IPS-20b (cell line): ENCODE measurements around the gene AFF3.

Source experiments
- H3K27ac ChIP-seq: one replicate; pipeline ENCODE4 v1.5.1; 2013; ENCODE audit warnings: low read length
- H3K27me3 ChIP-seq: 2 replicates; pipeline ENCODE4 v1.6.1; 2013; ENCODE audit warnings: mild to moderate bottlenecking, low read length, inconsistent platforms; ENCODE audit not compliant: insufficient read depth
- H3K36me3 ChIP-seq: 2 replicates; pipeline ENCODE4 v1.6.1; 2013; ENCODE audit warnings: low read depth, mild to moderate bottlenecking, inconsistent platforms, low read length, moderate library complexity; ENCODE audit not compliant: insufficient read depth
- H3K4me1 ChIP-seq: 2 replicates; pipeline ENCODE4 v1.6.1; 2013; ENCODE audit warnings: mild to moderate bottlenecking, control low read depth, inconsistent platforms, low read length, moderate library complexity; ENCODE audit not compliant: insufficient read depth
- H3K4me3 ChIP-seq: 2 replicates; pipeline ENCODE4 v1.5.1; 2013; ENCODE audit warnings: mild to moderate bottlenecking, low read length, inconsistent platforms
- H3K9ac ChIP-seq: 2 replicates; pipeline ENCODE4 v1.6.1; 2013; ENCODE audit warnings: low read depth, mild to moderate bottlenecking, inconsistent platforms, low read length, moderate library complexity
- H3K9me3 ChIP-seq: 2 replicates; pipeline ENCODE4 v1.6.1; 2013; ENCODE audit warnings: mild to moderate bottlenecking, low read depth, low read length, inconsistent platforms; ENCODE audit not compliant: insufficient read depth

The AFF3 gene

DNA sequence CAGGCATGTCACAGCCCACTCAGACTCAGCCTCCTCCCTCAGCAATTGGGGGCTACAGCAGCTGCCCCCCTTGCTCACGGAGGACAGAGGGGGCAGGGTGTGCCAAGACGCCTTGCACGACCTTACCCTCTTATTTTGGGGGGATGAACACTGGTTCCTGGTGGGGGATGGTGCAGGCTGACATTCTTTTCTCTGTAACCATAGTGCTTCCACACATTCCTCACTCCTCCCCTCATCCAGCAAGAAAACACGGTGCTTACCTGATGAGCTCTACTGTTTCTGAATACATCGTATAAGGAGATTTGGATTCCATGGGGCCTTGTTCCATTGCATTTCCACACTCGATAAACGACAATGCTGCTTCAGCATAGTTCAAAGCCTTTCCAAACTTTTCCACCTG is 577.2 kb downstream of the AFF3 start:
- Histone ChIP-seq H3K36me3 (no peaks in the 10 kb centered on the region), H3K27ac (no peak overlapping the region), H3K4me3 (no peak overlapping the region), H3K4me1 (peaks cover 9% of the 10 kb centered on the region; the same call in 1 of the 2 replicates), H3K9ac (no peak overlapping the region), H3K9me3 (no peaks in the 10 kb centered on the region), H3K27me3 (no peaks in the 10 kb centered on the region)

DNA sequence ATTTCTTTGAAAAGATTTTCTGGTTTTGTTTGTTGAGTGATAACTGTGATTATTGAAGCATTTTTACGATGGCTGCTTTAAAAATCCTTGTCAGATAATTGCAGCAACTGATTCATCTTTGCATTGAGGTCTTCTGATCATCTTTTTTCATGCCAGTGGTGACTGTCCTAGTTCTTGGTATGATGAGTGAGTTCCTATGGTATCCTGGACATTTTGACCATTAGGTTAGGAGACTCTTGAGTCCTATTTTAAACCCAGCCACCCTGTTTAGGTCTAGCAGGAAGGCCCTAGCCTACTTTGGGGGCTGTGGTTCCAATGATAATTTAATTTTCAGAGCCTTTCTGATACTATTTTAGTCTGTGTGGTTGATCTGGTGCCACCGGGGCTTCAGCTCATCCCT is 579.9 kb downstream of the AFF3 start:
- H3K9ac ChIP-seq: no peak overlapping the region

DNA sequence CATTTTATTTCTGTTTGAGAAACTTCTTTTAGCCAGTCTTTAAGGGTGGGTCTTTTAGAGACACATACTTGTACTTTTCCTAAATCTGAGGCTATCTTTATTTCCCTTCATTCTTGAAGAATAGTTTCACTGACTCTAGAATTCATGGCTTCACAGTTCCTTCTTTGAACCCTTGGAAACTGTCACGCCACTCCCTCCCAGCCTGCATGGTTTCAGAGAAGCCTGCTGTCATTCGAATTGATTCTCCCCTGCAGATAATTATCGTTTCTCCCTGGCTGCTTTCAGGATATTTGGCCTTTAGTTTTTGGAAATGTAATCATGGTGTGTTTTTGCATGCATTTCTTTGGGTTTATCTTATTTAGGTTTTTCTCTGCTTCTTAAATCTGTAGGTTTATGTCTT is 580.6 kb downstream of the AFF3 start:
- Histone ChIP-seq H3K4me1 (peaks cover 9% of the 10 kb centered on the region; the same call in 1 of the 2 replicates), H3K9ac (no peak overlapping the region), H3K36me3 (no peaks in the 10 kb centered on the region), H3K4me3 (no peak overlapping the region), H3K27ac (no peak overlapping the region), H3K9me3 (no peaks in the 10 kb centered on the region), H3K27me3 (no peaks in the 10 kb centered on the region)

More for the DNA sequence above, 579.9 kb downstream of the AFF3 start:
- no peaks in the 10 kb centered on the region for H3K36me3 ChIP-seq
- no peaks in the 10 kb centered on the region for H3K27me3 ChIP-seq
- H3K9me3 ChIP-seq: no peaks in the 10 kb centered on the region
- H3K4me1 ChIP-seq: peaks cover 9% of the 10 kb centered on the region; the same call in 1 of the 2 replicates
- no peak overlapping the region for H3K27ac ChIP-seq
- H3K4me3 ChIP-seq: no peak overlapping the region

DNA sequence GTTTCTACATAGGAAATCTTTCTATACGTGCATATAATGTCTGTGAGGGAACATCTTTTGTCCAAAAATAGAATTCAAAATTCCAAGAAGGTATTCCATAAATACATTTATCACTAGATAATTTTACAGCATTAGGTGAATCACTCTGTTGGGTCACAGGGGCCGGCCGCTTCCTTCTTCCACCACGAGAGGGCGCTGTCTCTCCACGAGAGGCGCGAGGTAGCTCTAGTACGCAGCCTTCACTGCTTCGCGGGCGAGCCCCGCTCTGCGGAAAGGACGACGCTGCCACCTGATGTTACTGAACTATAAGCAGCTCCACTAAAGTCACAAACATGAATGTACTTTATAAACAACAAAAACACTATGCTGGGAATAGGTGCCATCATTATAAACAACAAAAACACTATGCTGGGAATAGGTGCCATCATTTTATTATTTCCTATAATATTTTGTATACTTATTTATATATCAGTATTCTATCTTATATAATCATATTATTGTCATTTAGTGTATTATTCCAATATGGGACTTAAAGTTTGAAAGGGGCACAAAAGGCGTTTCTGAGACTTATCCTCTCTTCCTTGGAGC is 583.2 kb downstream of the AFF3 start:
- Histone ChIP-seq H3K27me3 (no peaks in the 10 kb centered on the region), H3K9me3 (no peaks in the 10 kb centered on the region), H3K27ac (no peak overlapping the region), H3K9ac (no peak overlapping the region), H3K36me3 (no peaks in the 10 kb centered on the region), H3K4me3 (no peak overlapping the region), H3K4me1 (peaks cover 12% of the 10 kb centered on the region; the same call in 1 of the 2 replicates)

DNA sequence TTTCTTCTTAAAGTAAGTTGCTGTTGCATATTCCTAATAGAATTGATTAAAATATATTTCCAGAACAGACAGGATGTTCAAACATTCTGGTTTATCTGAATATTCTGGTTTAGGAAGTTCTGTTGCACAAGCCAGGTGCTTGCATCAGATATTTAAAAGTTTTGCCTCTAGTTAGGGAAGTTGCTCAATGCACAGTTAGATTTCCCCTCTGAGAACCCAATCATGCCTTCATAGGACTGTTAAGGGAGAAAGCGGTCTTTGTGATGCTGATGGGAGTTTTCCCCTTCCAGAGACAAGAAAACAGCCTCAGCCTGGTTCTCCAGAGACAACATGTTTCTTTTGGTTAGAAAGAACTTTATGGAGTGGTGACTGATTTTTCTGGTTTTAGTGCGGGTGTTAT is 587.0 kb downstream of the AFF3 start:
- H3K36me3 ChIP-seq: no peaks in the 10 kb centered on the region
- no peaks in the 10 kb centered on the region for H3K27me3 ChIP-seq
- peaks cover 18% of the 10 kb centered on the region for H3K4me1 ChIP-seq
- no peak overlapping the region for H3K27ac ChIP-seq
- no peaks in the 10 kb centered on the region for H3K9me3 ChIP-seq
- no peak overlapping the region; the same call in 1 of the 2 replicates for H3K9ac ChIP-seq
- no peak overlapping the region for H3K4me3 ChIP-seq

DNA sequence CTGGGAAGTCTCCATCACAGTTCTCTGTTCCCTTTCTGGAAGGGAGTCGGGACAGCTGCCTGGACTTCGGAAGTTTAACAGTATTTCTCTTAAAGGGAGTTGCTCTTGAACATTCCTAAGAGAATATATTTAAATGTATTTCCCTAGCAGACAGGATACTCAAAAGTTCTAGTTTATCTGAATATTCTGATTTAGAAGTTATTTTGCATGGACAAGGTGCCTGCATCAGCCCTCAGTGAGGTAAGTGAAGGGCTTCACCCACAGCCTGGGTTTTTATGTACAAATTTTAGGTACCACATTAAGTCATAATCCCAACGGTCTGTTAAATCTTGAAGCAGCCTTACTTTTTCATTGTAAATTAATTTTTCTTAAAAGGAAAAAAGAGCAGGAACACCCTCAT is 587.5 kb downstream of the AFF3 start:
- H3K36me3 ChIP-seq: no peaks in the 10 kb centered on the region
- H3K9ac ChIP-seq: no peak overlapping the region
- no peaks in the 10 kb centered on the region for H3K9me3 ChIP-seq
- H3K27me3 ChIP-seq: no peaks in the 10 kb centered on the region
- peaks cover 22% of the 10 kb centered on the region for H3K4me1 ChIP-seq
- peak overlapping the region; percentile 41; the same call in 1 of the 2 replicates for H3K4me3 ChIP-seq
- no peak overlapping the region for H3K27ac ChIP-seq

DNA sequence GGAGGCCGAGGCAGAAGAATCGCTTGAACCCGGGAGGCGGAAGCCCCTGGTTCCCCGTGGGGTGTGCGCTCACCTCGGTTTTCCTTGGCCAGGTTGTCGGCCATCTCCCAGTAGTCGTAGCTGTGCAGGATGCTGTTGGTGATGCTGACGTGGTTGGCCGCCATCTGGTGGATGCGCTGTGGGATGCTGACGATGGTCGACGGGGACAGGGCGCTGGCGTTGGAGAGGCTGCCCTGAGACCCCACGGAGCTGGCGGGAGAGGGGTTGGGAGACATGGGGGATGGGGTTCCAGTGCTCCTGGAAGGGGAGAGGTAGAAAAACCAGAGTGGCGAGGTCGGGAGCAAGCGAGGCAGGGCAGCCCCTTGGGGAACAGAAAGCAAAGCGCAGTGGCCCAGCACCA is 588.2 kb downstream of the AFF3 start:
- peak overlapping the region; percentile 41; the same call in 1 of the 2 replicates for H3K4me3 ChIP-seq
- H3K9me3 ChIP-seq: no peaks in the 10 kb centered on the region
- no peak overlapping the region for H3K9ac ChIP-seq
- H3K27ac ChIP-seq: no peak overlapping the region
- no peaks in the 10 kb centered on the region for H3K36me3 ChIP-seq
- H3K27me3 ChIP-seq: no peaks in the 10 kb centered on the region
- peaks cover 22% of the 10 kb centered on the region for H3K4me1 ChIP-seq

DNA sequence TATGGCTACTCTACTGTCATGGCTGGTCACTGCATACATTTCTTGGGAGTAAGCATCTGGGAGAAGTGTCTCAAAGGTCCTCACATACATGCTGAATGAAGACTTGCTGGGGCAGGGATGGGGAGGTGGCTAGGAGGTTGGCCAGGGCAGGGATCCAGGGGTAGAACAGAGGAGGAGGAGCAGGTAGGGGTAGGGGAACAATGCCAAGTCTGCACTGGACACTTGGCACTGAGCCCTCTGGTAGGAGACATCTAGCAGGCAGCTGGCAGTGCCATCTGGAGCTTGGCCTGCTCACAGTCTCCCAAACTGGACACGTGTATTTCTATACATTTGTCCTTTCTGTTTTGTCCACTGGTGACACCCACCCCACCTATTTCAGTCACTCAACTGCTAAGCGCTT is 589.9 kb downstream of the AFF3 start:
- Histone ChIP-seq H3K9me3 (no peaks in the 10 kb centered on the region), H3K4me1 (peaks cover 22% of the 10 kb centered on the region), H3K36me3 (no peaks in the 10 kb centered on the region), H3K27ac (no peak overlapping the region), H3K4me3 (no peak overlapping the region), H3K27me3 (no peaks in the 10 kb centered on the region), H3K9ac (no peak overlapping the region)

DNA sequence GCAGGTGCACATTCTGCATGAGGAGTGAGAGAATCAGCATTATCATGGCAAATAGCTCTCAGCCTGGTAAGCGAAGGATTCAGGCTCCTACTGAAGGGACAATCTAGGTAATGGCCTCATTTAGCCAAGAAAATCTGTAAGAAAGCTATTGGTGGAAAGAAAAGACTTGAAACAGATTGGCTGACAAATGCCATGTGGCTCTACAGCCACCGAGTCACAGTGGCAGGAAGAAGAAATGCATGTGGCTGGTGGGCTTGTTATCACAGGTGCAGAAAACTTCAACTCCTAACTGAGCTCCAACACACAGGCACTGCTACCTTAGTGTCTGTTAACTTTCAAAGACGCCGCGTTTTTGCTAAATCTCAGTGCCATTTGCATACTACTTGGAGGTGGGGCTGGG is 592.0 kb downstream of the AFF3 start:
- no peaks in the 10 kb centered on the region for H3K27me3 ChIP-seq
- peak overlapping the region; percentile 28; the same call in 1 of the 2 replicates for H3K4me3 ChIP-seq
- H3K4me1 ChIP-seq: peaks cover 16% of the 10 kb centered on the region
- H3K36me3 ChIP-seq: no peaks in the 10 kb centered on the region
- H3K27ac ChIP-seq: no peak overlapping the region
- no peaks in the 10 kb centered on the region for H3K9me3 ChIP-seq
- H3K9ac ChIP-seq: peak overlapping the region; percentile 2; the same call in 1 of the 2 replicates

DNA sequence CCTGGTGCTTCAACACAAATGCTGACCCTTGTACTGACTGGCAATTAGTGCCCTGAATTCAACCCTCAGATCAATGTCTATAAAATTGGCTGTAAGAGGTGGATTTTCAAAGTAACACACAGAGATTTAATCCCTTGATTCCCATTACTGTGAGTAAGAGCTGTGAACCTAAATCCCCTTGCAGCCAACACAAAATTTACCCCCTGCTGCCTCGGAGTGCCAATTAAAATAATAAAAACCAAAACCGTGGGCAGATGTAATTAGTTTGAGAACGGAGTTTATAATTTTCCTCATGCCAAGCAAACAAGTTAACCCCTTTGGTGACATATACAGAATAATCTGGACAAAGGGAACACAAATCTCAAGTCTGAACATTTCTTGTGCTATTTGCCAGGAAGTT is 596.8 kb downstream of the AFF3 start:
- Histone ChIP-seq H3K36me3 (no peaks in the 10 kb centered on the region), H3K4me3 (no peak overlapping the region), H3K27ac (no peak overlapping the region), H3K9me3 (no peaks in the 10 kb centered on the region), H3K27me3 (no peaks in the 10 kb centered on the region), H3K9ac (no peak overlapping the region), H3K4me1 (peaks cover 6% of the 10 kb centered on the region)

DNA sequence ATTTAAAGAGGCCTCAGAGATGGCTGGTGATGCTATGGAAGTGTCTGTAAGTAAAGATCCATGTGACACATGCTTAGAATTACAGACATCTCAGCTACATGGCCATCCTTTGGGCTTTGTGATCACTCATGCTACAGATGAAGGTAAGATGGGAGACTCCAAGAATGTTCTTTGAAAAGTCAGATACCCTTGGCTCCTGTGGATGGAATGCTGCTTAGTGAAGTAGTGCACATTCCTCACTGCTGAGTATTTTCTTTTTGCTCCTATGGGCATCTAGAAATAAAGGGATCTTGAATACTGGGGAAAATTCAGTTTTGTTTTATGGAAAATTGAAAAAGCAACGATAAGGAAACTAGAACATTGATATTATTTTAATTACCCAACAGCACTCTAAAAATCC is 597.3 kb downstream of the AFF3 start:
- Histone ChIP-seq H3K27ac (no peak overlapping the region), H3K36me3 (no peaks in the 10 kb centered on the region), H3K27me3 (no peaks in the 10 kb centered on the region), H3K9ac (no peak overlapping the region), H3K9me3 (no peaks in the 10 kb centered on the region), H3K4me3 (no peak overlapping the region), H3K4me1 (peaks cover under 1% of the 10 kb centered on the region; the same call in 1 of the 2 replicates)

DNA sequence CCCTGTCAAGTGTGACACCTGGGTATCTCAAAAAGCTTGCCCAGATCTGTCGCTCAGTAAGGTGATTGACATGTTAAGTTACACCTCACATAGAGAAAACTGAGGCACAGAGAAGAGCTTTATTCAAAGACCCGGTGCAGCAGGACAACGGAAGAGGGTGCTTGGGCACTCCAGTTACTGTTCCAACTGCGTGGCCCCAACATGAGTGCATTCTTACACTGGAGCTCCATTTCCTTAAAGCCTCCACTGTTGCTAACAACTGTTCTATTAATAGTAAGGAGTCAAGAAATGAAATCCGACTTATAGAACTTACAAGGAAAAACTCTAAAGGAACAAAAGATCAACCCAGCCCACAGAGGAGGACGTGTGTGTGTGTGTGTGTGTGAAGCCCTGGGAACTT is 597.8 kb downstream of the AFF3 start:
- Histone ChIP-seq H3K9me3 (no peaks in the 10 kb centered on the region), H3K36me3 (no peaks in the 10 kb centered on the region), H3K27me3 (no peaks in the 10 kb centered on the region), H3K9ac (no peak overlapping the region), H3K27ac (no peak overlapping the region), H3K4me1 (no peaks in the 10 kb centered on the region), H3K4me3 (no peak overlapping the region)
